Activated T-cell treated with anti-CD3 and anti-CD28 coated beads for 48 hours (primary cell): ENCODE results near the gene IL11.

ENCODE experiments used
- DNase-seq: peaks from one replicate; pipeline ENCODE4 v3.0.0-alpha.2; 2020; ENCODE audit warnings: low read depth

Gene IL11

DNA sequence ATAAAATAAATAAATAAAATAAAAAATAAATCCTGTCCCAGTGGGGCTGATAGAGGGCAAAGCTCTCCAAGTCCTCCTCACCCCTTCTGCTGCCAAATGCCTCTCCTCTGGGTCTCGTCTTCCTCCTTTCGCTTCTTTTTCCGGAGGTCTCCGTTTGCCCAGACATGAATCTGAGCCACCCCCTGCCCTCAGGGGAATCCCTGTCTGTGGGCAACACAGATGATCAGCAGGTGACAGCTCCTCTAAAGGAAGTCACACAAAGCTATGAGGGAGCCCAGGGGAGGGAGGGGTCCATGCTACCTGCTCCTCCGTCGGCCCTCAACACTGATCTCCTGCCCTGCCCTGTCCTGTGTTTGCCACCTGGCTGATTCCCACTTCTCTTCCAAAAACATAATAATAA, 45.6 kb downstream of the IL11 start:
- DNase-seq = no peak

DNA sequence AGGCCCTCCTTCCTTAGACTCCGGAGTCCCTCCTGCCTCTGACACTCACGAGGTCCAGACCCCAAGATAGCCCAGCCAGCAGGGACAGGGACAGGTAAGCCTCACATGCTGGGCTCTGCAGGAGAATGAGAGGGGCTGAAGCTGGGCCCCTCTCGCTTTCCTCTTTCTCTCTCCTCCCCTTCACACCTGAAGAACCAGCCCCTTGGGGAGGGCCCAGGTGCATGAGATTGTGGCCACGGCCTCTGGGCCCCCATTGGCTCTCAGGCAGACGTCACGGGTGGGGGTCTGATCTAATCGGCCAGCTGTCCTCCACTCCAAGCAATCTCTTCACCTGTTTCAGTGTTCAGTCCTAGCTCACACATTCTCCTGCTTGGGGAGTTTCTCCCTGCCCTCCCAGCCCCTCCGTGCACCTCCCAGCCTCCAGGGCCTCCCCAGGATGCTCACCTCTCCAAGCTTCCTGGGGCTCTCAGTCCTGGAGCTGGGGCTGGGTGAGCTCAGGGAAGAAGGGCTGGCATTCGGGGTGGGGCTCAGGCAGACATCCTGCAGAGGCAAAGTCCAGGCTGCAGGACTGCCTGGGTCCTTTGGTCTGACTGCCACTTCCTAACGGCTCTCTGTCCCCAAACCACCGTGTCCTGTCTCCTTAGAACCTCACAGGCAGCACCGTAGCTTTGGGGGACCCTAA, 47.9 kb downstream of the IL11 start:
- no peak for DNase-seq

GRCh38 chr19:55321466-55322137, 48.7 kb downstream of the IL11 start:
- no peak for DNase-seq

- DNase-seq = no peak
Observed at GRCh38 chr19:55320844-55321419, 49.3 kb downstream of the IL11 start.

- no peak for DNase-seq
Observed at GRCh38 chr19:55319785-55320184, 50.5 kb downstream of the IL11 start.

DNA sequence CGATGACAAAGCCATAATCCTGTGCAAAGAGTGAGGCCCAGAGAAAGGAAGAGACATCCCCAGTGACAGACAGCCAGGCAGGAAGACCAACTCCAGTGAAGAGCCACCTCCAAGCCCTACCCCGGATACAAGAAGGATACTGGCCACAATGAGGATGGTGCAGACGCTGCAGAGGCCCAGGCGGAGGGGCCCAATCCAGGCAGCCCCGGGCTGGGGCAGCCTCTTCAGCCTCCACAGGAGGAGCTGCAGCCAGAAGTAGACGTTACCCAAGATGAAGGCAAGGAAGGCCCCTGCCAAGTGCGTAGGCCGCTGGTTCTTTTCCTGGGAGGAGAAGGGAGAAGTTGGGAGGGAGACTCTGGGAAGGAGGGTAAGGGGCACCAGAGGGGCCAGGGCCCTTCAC, 53.6 kb downstream of the IL11 start:
- no peak for DNase-seq

GRCh38 chr19:55315956-55316525, 54.2 kb downstream of the IL11 start:
- no peak for DNase-seq

- DNase-seq = no peak
Observed at GRCh38 chr19:55314396-55314795, 55.9 kb downstream of the IL11 start.
